Measurements from ENCODE around the gene SLC17A9.
"Not testable (repeated sequence)": the region's sequence is repeated elsewhere in the genome, so short reads cannot be mapped to it uniquely, and the experiment has no call there.

SLC17A9 gene

DNA sequence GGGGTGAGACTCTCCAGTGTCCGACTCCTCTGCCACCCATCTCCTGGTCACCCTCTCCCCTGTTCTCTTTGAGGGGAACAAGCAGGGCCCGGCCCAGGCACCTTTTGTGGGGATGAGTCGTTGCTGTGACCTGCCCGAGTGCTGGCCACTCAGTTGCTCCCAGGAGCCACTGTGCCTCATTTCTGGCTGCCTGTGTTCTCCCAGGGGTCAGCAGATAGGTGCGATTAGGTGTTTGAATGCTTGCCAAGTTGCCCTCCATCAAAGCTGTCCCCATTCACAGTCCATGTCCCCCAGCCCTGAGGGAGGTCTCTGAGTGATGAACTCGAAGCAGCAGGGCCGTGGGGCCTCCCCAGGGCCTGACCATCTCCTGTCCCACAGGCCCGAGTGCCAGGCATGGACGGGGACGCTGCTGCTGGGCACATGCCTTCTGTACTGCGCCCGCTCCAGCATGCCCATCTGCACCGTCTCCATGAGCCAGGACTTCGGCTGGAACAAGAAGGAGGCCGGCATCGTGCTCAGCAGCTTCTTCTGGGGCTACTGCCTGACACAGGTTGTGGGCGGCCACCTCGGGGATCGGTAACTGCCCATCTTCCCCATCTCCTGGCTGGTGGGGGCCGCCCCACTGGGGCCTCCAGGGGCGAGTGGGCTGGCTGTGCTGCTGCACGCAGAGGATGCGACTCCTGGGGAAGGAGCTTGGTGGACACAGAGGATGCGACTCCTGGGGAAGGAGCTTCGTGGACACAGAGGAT, 4.1 kb downstream of the SLC17A9 start:
- no peak for DNase-seq (ENCODE audit: low read depth)

DNA sequence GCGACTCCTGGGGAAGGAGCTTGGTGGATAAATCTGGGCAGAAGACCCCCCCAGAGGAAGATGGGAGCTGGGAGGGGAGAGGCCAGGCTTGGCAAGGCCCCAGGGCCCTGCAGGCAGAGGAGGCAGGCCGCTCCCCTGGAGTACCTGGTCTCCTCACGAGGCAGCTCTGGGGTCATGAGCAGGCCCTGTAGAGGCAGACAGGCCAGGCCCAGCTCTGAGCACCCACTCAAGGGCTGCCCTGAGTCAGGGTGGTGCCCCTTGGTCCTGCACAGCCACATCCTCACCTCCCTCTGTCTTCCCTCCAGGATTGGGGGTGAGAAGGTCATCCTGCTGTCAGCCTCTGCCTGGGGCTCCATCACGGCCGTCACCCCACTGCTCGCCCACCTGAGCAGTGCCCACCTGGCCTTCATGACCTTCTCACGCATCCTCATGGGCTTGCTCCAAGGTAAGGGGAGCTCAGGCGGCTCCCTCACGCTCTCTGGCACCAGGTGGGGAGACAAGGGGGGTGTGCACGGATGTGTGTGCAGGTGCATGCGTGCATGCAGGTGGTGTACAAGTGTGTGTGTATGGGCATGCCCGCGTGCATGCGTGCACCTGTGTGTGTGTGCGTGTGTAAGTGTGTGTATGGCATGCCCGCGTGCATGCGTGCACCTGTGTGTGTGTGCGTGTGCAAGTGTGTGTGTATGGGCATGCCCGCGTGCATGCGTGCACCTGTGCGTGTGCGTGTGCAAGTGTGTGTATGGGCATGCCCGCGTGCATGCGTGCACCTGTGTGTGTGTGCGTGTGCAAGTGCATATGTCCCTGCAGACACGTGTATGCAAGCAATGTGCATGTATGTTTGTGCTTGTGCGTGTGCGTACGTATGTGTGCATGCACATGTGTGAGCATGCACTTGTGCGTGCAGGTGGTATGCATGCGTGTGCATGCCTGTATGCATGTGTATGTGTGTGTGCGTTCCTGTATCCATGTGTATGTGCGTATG, 4.9 kb downstream of the SLC17A9 start:
- DNase-seq (ENCODE audit: low read depth), result no peak

- no peak for DNase-seq (ENCODE audit: low read depth)
Measured at GRCh38 chr20:62958388-62959100, 6.0 kb downstream of the SLC17A9 start.

DNA sequence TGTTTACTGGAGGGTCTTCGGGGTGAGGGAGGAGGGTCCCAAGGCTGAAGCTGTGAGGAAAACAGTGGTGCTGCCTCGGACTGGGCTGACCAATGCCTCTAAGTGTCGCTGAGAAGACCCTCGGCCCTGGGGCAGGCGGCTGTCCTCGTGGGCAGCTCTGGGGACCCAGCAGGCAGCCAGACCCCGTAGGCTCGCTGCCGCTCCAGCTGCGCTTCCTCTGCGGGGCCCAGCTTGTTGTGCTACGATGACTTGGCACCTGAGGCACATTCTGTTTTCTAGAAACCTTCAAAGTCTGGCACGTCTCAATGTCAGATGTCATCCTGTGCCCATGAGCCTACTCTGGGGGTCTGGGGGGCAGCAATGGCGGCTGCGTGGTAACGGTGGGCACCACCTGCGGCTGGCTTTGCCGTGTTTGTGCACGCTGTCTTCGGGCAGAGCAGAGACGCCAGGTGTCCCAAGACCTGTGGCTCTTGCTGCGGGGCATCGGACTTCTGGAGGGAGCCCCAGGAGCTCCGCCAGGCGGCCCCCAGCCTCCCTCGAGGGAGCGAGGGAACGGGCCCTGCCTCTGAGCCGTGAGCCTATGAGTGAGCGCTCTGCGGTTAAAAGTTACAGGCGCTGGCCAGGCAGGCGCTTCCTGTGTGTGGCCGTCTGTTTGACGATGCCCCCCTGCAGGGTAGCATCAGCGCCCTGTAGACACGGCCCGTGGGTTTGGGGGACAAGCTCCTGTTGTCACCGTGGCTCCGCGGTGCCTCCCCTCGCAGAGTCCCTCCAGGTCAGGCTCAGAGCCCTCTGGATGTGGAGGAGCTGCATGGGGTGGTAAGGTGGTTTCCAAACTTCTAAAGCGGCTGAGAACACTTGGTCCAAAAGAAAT, 6.8 kb downstream of the SLC17A9 start:
- DNase-seq (ENCODE audit: low read depth), result no peak

DNA sequence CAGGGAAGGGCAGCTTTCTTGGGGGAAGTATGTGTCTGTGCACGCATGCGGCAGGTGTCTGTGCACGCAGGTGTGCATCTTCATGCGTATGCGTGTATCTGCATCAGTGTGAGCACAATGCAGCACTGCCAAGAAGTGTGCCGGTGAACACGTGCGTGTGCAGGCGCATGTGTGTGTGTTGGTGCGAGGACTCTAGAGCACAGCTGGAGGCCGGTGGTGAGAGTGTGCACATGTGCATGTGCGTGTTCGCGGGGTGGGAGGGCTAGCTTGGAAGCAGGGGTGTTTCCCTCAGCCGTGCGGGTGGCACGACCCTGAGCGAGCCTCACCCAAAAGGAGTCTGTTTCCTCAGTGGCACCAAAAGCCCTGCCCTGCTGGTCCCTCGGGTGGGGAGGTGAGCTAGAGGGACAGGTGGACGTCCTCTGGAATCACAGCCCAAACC, 7.5 kb downstream of the SLC17A9 start:
- no peak for DNase-seq (ENCODE audit: low read depth)

DNA sequence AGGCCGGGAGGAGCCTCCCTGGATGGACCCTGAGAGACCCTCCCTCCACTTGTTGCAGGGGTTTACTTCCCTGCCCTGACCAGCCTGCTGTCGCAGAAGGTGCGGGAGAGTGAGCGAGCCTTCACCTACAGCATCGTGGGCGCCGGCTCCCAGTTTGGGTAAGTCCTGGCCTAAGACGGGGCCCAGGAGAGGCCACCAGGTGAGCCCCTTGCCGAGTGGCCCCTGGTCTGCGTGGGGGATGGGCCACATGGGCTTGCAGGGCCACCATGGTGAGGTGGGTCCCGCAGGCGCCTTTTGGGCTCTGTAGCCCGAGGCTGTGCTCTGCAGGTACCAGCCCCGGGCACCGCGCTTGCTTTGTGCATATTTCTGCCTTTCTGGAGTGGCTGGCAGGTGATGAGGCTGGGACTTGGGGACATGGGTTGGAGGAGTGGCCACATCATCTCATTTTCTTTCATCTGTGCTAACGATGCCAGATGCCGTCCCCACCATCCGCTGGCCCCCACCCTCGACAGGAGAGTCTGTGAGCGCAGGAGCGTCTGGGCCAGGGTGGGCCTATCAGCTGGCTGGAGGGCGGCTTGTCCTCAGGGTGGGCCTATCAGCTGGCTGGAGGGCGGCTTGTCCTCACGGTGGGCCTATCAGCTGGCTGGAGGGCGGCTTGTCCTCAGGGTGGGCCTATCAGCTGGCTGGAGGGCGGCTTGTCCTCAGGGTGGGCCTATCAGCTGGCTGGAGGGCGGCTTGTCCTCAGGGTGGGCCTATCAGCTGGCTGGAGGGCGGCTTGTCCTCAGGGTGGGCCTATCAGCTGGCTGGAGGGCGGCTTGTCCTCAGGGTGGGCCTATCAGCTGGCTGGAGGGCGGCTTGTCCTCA, 8.2 kb downstream of the SLC17A9 start:
- DNase-seq (ENCODE audit: low read depth), result not testable (repeated sequence)

- no peak for DNase-seq (ENCODE audit: low read depth)
Measured at GRCh38 chr20:62961310-62961783, 8.8 kb downstream of the SLC17A9 start.

DNA sequence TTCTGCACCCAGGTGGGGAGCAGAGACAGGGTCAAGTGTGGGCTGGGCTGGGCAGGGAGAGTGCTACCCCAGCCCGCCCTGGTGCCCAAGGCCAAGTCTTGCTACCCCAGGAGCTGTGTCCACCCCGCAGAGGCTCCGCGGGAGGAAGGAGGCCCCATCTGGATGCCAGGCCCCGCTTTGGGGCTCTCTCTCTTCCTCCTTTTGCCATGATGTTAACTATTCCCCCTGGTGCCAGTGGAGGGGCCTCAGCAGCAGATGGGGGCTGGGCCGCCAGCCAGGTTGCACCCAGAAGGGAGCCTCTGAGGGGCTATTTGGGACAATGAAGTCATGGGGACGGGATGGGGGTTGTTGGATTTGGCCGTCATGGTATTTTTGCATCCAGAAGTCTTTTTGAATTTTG, 9.3 kb downstream of the SLC17A9 start:
- DNase-seq (ENCODE audit: low read depth), result no peak

DNA sequence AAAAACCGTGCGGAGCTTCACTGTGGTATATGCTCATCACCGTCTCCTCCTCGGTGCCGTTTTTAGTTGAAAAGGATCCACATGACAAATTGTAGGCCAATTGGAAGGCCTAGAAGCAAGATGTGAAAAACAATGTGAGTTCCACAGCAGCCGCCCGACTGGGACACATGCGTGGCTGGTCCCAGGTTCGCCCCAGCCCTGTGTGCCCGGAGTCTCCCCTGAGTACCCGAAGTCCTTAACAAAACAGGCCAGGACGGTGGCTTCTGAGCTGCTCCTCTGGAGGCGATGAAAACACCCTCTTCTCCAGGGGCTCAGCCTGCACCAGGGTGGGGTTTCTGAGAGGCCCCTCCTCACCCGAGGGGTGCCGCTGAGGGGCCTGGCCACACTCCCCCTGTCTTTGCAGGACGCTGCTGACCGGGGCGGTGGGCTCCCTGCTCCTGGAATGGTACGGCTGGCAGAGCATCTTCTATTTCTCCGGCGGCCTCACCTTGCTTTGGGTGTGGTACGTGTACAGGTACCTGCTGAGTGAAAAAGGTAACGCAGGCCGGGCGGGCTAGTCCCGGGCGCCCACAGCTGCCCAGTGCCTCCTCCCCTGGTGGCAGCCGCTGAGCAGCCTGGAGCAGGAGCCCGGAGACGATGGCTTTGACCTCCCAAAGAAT, 9.8 kb downstream of the SLC17A9 start:
- no peak for DNase-seq (ENCODE audit: low read depth)

- no peak for DNase-seq (ENCODE audit: low read depth)
Measured at GRCh38 chr20:62962891-62963613, 10.5 kb downstream of the SLC17A9 start.

DNA sequence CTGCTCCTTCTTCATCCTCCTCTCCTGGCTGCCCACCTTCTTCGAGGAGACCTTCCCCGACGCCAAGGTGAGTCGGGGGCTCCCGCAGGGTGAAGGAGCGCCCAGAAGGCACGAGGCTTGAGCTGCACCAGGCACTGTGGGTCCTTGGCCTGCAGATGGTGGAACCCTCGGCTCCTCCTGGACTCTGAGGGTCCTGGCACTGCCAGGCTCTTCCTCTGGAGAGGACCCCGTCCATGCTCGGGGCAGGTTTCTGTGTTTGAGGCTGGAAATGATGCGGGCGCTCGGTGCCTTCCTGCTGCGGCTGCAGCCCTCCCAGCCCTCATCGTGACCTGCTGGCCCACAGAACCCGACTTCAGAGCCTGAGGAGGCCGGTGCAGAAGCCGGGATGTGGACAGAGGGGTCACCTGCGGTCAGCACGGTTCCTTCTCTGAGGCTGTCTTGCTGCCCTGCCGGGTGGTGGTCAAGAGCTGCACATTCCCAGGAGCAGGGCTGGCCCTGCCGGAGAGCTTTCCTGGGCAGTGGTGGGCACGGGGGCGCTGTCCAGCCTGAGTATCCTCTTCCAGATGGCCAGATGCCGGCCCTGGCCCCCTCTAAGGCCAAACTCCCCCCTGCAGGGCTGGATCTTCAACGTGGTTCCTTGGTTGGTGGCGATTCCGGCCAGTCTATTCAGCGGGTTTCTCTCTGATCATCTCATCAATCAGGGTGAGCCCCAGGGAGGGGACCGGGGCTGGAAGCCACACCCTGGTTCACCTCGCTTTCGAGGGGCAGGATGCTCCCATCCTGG, 11.3 kb downstream of the SLC17A9 start:
- DNase-seq (ENCODE audit: low read depth), result no peak

- DNase-seq (ENCODE audit: low read depth), result no peak
Measured at GRCh38 chr20:62964700-62965099, 12.2 kb downstream of the SLC17A9 start.

DNA sequence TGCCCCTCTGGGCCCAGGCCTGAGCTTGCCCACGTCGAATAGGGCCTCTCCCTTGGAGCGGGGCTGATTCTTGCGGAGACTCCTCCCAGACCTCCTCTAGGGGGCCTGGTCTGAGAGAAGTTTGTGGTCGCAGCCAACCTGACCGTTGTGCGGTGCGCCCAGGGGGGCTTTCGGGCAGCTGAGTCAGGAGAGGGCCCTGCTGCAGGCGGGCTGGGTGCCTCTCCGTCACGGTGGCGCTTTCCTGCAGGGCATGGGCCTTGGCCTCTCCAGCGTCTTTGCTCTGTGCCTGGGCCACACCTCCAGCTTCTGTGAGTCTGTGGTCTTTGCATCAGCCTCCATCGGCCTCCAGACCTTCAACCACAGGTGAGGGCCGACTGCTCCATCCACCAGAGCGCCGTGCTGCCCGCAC, 12.9 kb downstream of the SLC17A9 start:
- DNase-seq (ENCODE audit: low read depth), result no peak

DNA sequence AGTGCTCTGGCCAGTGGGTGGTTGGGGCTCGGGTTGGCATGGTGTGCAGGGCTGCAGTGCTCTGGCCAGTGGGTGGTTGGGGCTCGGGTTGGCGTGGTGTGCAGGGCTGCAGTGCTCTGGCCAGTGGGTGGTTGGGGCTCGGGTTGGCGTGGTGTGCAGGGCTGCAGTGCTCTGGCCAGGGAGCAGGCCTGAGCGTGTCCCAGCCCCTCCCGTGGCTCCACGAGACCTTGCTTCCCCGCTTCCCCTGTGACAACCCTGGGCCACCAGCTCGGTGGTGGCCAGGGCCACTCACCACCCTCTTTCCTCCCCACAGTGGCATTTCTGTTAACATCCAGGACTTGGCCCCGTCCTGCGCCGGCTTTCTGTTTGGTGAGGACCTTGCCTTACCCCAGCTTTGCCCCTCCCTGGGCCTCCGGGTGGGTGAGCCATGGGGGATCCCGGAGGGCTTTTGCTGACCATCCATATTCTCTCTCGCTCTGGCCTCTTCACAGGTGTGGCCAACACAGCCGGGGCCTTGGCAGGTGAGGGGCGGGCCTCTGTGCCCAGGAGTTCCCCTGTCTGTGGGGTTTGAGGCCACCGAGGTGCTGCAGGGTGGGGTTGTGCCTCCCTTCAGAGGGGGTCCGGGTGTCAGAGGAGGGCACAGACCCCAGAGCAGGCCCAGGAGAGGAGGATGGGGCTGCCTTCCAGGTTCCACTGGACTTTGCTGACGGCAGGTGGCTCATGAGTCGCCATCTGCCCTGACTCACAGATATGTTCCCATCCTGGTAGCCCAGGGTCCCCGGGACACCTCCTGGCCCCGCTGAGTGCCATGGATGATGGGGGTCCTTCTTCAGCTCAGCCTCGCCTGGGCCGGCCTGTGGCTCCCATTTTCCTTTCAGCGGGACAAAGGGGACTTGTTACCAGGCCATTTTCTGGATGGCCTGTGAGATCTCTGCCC, 14.0 kb downstream of the SLC17A9 start:
- no peak for DNase-seq (ENCODE audit: low read depth)

- no peak for DNase-seq (ENCODE audit: low read depth)
Measured at GRCh38 chr20:62967149-62967501, 14.6 kb downstream of the SLC17A9 start.

GRCh38 chr20:62967628-62968351, 15.3 kb downstream of the SLC17A9 start:
- DNase-seq (ENCODE audit: low read depth), result no peak
